Effector CD8-positive, alpha-beta T cell (primary cell): ENCODE data around the gene USP5.
"Not testable (repeated sequence)": the region's sequence is repeated elsewhere in the genome, so short reads cannot be mapped to it uniquely, and the experiment has no call there.

ENCODE experiments used
- DNase-seq: peaks from one replicate; lab custom pipeline; 2025; lab: John Stamatoyannopoulos, UW

USP5 gene

DNA sequence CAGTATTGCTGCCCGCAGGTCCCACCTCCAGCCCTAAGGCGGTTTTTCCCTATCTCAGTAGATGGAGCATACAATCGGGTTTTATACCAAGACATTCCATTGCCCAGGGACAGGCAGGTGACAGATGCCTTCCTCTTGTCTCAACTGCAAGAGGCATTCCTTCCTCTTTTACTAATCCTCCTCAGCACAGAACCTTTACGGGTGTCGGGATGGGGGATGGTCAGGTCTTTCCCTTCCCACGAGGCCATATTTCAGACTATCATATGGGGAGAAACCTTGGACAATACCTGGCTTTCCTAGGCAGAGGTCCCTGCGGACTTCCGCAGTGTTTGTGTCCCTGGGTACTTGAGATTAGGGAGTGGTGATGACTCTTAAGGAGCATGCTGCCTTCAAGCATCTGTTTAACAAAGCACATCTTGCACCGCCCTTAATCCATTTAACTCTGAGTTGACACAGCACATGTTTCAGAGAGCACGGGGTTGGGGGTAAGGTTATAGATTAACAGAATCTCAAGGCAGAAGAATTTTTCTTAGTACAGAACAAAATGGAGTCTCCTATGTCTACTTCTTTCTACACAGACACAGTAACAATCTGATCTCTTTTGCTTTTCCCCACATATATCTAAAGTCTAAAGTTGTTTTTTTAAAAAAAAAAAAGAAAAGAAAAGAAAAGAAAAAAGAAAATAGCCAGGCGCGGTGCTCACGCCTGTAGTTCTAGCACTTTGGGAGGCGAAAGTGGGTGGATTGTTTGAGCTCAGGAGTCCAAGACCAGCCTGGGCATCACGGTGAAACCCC, 34.5 kb downstream of the USP5 start:
- not testable (repeated sequence) for DNase-seq

- DNase-seq, result no peak
These were observed 35.5 kb downstream of the USP5 start for GRCh38 chr12:6887460-6887859.

DNA sequence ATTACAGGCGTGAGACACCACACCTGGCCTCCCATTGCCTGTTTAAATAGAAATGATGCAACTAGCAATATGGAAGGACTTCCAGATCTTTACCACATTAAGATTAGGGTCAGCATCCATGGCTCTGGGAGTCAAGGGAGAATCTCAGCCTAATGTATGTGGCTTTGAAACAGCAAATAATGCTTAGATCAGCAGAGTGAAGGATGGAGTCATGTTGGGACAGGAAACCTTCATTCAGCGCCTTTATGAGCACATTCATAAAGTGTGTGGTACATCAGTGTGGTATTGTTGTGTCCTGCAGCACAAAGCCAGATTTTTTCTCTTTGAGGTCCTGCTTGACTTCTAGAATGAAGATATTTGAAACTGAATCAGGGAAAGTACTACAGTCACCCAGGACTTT, 36.4 kb downstream of the USP5 start:
- no peak for DNase-seq

- DNase-seq, result not testable (repeated sequence)
These were observed 36.8 kb downstream of the USP5 start for GRCh38 chr12:6888794-6889193.

GRCh38 chr12:6889775-6890573, 38.0 kb downstream of the USP5 start:
- DNase-seq, result not testable (repeated sequence)

- DNase-seq, result peak; percentile 97
These were observed 39.1 kb downstream of the USP5 start for GRCh38 chr12:6890789-6891645.

DNA sequence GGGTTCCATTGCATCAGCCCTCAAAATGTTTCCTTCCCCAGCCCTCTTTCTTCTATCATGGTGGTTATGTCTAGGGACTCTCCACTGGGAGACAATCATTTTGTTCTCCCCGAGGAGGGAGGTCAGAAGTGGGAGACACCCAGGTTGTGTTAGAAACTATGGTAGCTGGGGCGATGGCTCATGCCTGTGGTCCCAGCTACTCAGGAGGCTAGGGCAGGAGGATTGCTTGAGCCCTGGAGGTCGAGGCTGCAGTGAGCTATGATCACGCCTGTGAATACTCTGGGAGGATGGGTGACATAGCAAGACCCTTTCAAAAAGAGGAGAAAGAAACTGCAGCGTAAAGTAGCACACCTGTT, 39.7 kb downstream of the USP5 start:
- no peak for DNase-seq

GRCh38 chr12:6892683-6893082, 40.7 kb downstream of the USP5 start:
- not testable (repeated sequence) for DNase-seq

DNA sequence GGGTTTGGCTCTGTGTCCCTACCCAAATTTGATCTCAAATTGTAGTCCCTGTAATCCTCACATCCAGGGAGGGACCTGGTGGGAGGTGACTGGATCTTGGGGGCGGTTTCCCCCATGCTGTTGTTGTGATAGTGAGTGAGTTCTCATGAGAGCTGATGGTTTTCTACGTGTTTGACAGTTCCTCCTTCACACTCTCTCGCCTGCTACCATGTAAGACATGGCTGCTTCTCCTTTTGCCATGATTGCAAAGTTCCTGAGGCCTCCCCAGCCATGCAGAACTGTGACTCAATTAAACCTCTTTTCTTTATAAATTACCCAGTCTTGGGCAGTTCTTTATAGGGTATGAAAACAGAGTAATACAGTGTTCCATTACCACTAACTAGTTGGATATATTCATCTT, 42.4 kb downstream of the USP5 start:
- no peak for DNase-seq

GRCh38 chr12:6896846-6897435, 45.0 kb downstream of the USP5 start:
- no peak for DNase-seq

GRCh38 chr12:6899427-6899826, 47.5 kb downstream of the USP5 start:
- DNase-seq, result no peak

DNA sequence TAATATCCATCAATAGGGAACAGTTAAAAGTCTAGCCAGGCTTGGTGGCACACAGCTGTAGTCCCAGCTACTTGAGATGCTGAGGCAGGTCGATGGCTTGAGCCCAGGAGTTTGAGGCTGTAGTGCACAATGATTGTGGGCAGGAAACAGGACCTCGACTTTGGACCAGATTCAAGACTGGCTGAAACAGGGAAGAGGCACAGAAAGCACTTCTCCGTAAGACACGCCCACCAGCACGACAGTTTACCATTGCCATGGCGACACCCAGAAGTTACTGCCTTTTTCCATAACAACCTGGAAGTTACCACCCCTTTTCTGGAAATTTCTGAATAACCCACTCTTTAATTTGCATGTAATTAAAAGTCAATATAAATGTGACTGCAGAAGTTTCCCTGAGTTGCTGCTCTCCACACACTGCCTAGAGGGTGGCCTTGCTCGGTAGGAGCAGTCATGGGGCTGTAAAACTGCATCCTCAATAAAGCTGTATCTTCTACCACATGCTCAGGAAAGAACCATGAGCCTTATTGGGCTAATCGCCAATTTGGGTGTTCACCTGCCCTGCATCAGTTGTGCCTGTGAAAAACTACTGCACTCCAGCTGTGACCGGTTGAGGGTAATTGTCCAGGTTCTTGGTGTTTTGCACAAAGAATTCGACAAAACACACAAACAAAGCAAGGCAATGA, 48.0 kb downstream of the USP5 start:
- no peak for DNase-seq

- DNase-seq, result no peak
These were observed 50.5 kb downstream of the USP5 start for GRCh38 chr12:6902448-6902847.

DNA sequence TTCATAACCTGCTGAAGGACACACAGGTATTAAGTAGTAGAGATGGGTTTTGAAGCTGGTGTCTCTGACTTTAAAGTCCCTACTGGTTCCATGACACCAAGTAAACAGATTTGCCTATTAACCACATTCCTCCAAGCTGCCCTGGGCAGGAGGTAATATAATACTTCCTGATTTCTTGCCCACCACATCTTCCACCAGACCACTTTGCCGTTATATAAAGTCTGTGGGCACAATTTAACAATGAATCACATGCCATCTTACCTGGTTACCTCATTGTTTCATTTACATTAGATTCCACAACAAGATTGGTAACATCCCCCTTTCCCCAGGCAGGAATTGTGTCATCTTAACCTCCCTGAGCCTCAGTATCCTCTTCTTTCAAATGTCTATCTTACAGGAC, 51.8 kb downstream of the USP5 start:
- no peak for DNase-seq

GRCh38 chr12:6904280-6905276, 52.6 kb downstream of the USP5 start, which contains the start of gene LRRC23:
Gene LRRC23, plus strand, starts transcription at chr12:6904822. Its CDS starts 812 bp downstream, at chr12:6905634.
- peak; percentile 97 for DNase-seq

GRCh38 chr12:6905414-6906040, 53.6 kb downstream of the USP5 start:
- DNase-seq, result no peak

- DNase-seq, result not testable (repeated sequence)
These were observed 56.2 kb downstream of the USP5 start for GRCh38 chr12:6908141-6908540.

- DNase-seq, result no peak
These were observed 57.6 kb downstream of the USP5 start for GRCh38 chr12:6909421-6910145.
